GM12864 (cell line): ENCODE results near the gene TRPM1.

Source experiments
- DNase-seq: peaks from one replicate; pipeline ENCODE4 v3.0.0-alpha.2; 2011; ENCODE audit warnings: low read depth
- H3K4me3 ChIP-seq: 2 replicates; pipeline ENCODE4 v1.5.1; 2011; ENCODE audit warnings: mild to moderate bottlenecking, low read depth, low read length, control low read depth
- TF ChIP-seq, protein P1 (sequence below): IDR thresholded peaks from 2 replicates; pipeline ENCODE4 v1.5.1; 2011; ENCODE audit warnings: low read depth, mild to moderate bottlenecking, moderate library complexity, low read length, control low read depth, inconsistent platforms; ENCODE audit errors: missing control alignments

The TRPM1 gene

DNA sequence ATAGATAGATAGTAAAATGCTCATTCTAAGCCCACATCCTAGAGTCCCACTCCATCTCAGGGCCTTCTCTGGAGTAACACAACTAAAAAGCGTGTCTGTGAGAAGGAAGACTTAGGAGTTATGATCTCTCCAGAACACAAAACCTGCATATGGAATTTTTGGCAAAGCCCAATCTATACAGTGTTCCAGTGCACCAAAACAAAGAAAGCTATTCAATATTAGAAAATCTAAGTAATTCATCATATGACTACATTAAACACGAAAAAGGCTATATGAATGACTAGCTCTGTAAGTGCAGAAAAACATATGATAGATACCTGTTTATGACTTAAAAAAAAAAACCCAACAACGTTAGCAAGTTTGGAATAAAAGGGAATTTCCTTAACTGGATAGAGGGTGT is 137.8 kb downstream of the TRPM1 start:
- H3K4me3 ChIP-seq = no peak overlapping the region
- TF ChIP-seq, protein P1, sequence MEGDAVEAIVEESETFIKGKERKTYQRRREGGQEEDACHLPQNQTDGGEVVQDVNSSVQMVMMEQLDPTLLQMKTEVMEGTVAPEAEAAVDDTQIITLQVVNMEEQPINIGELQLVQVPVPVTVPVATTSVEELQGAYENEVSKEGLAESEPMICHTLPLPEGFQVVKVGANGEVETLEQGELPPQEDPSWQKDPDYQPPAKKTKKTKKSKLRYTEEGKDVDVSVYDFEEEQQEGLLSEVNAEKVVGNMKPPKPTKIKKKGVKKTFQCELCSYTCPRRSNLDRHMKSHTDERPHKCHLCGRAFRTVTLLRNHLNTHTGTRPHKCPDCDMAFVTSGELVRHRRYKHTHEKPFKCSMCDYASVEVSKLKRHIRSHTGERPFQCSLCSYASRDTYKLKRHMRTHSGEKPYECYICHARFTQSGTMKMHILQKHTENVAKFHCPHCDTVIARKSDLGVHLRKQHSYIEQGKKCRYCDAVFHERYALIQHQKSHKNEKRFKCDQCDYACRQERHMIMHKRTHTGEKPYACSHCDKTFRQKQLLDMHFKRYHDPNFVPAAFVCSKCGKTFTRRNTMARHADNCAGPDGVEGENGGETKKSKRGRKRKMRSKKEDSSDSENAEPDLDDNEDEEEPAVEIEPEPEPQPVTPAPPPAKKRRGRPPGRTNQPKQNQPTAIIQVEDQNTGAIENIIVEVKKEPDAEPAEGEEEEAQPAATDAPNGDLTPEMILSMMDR = no peak
- DNase-seq = no peak

DNA sequence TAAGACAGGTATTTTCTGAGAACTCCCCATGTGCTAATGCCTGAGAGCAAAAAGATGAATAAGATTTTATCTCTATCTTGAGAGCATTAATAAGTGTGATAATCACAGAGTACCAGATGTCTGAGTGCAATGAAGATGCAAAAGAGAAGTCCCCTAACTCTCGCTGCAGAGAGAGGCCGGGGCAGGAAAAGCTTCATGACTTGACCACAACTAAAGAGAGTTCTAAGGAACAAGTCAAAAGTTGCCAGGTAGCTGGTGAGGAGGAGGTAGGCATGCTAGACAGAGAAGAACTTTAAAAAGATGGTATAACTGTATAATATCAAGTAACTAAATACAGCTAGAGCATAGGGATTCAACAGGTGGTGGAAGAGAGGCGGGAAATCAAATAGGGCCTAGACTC is 138.9 kb downstream of the TRPM1 start:
- no peak overlapping the region for H3K4me3 ChIP-seq
- DNase-seq = no peak
- TF ChIP-seq, protein P1 = no peak

DNA sequence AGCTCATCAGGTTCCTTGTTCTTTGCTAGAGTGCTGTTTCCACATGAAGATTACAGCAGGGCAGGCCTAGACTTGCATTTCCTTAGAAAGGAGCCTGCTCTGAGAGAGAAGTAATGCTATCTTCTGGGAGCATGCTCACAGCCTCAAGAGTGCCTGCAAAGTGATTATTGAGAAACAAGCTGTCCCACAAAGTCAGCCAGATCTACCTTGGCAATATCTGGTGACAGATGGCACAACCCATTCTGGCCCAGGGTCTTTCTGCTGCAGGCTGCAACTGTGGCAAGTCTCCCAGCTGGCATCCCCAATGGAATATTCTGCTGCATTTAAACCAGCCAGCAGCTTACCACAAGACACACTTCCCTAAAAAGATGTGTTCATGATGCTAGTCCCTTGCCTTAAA is 139.4 kb downstream of the TRPM1 start:
- DNase-seq = no peak
- H3K4me3 ChIP-seq = no peak overlapping the region
- TF ChIP-seq, protein P1 = no peak

- H3K4me3 ChIP-seq = no peak overlapping the region
- DNase-seq = no peak
- TF ChIP-seq, protein P1 = no peak
These were observed 143.3 kb downstream of the TRPM1 start for GRCh38 chr15:30958219-30958618.

- no peak overlapping the region for H3K4me3 ChIP-seq
- TF ChIP-seq, protein P1 = no peak
- no peak for DNase-seq
These were observed 145.1 kb downstream of the TRPM1 start for GRCh38 chr15:30956216-30957124.

DNA sequence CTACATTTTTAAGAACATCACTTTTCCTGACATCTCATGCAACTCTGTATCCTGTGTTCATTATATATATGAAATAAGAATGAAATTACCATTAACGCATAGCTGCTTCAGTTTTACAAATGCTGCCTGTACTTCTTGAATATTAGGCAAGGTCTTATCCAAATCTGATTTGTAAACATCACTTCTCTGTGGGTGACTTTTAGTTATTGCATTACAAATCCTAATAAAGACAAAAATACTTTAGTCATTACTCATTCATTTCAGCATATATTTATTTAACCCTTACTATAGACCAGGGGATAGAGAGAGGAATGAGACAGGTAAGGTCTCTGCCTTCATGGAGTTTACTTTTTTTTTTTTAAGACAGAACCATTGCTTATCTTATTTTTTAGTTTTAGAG is 146.9 kb downstream of the TRPM1 start:
- TF ChIP-seq, protein P1 = no peak
- DNase-seq = no peak
- H3K4me3 ChIP-seq = no peak overlapping the region
